Omental fat pad (tissue), 4 donors: Measurements from ENCODE around the gene GPSM1. TPM values are rescaled to one million over a fixed set of nuclear protein-coding genes. Genes with fewer than 3 reads are reported as not detected.

ENCODE experiments used
- ATAC-seq: fragments of 150-250 bp; one replicate; pipeline ENCODE4 v1.9.1; 2016; ENCODE audit warnings: mild to moderate bottlenecking, moderate library complexity; ENCODE audit not compliant: low FRiP score
- DNase-seq: peaks from one replicate; pipeline ENCODE4 v3.0.0-alpha.2; 2019; ENCODE audit warnings: low spot score
- CTCF ChIP-seq, 3 donors: fragments of 450-650 bp; IDR thresholded peaks; one replicate each; pipeline ENCODE4 v1.5.1; 2016 to 2017; ENCODE audit warnings: antibody characterized with exemption in 3 of 3, mild to moderate bottlenecking in 3 of 3, moderate library complexity in 2 of 3
- total RNA-seq, 4 donors: library from RNA; depleted of rRNA; stranded (reverse); fragments of >200 nt; gene quantifications; one replicate each; pipeline ENCODE4 v1.1.0, GENCODE V29; 2016

Gene GPSM1
- total RNA-seq, 4 donors from 2014 or later, result 5.0 to 20.5 (median 7.3) TPM

GRCh38 chr9:136379401-136379800 lies 52.1 kb downstream of the GPSM1 start:
- DNase-seq (no peak), ATAC-seq (no peak)
- TF ChIP-seq CTCF (IDR thresholded peaks at IDR 0.05), result no peak

- DNase-seq (no peak), ATAC-seq (no peak)
- TF ChIP-seq CTCF (IDR thresholded peaks at IDR 0.05), result no peak
These were observed 52.6 kb downstream of the GPSM1 start for GRCh38 chr9:136379891-136380290.

- no peak for TF ChIP-seq CTCF (IDR thresholded peaks at IDR 0.05)
These were observed 53.0 kb downstream of the GPSM1 start for GRCh38 chr9:136380381-136380780.

GRCh38 chr9:136381311-136381710 lies 54.0 kb downstream of the GPSM1 start:
- no peak for ATAC-seq
- DNase-seq, result no peak
- no peak for TF ChIP-seq CTCF (IDR thresholded peaks at IDR 0.05)

More at GRCh38 chr9:136380381-136380780, 53.0 kb downstream of the GPSM1 start:
- ATAC-seq (no peak), DNase-seq (no peak)

GRCh38 chr9:136381966-136382513 lies 54.7 kb downstream of the GPSM1 start:
- DNase-seq (no peak), ATAC-seq (no peak)
- no peak for TF ChIP-seq CTCF (IDR thresholded peaks at IDR 0.05)

GRCh38 chr9:136383436-136383835 lies 56.1 kb downstream of the GPSM1 start:
- no peak for TF ChIP-seq CTCF (IDR thresholded peaks at IDR 0.05)
- DNase-seq, result no peak
- ATAC-seq, result no peak

GRCh38 chr9:136385015-136385414 lies 57.7 kb downstream of the GPSM1 start:
- DNase-seq (no peak), ATAC-seq (no peak)
- no peak for TF ChIP-seq CTCF (IDR thresholded peaks at IDR 0.05)
